ENCODE measurements around the gene AGA. TPM values are rescaled to one million over a fixed set of nuclear protein-coding genes. Genes with fewer than 3 reads are reported as not detected.

Gene AGA
- total and polyA plus RNA-seq, 2 of the 13 experiments (the other 11 are each of a cell fraction or from before 2014, with no cell fraction given): 21.9 to 22.3 TPM

DNA sequence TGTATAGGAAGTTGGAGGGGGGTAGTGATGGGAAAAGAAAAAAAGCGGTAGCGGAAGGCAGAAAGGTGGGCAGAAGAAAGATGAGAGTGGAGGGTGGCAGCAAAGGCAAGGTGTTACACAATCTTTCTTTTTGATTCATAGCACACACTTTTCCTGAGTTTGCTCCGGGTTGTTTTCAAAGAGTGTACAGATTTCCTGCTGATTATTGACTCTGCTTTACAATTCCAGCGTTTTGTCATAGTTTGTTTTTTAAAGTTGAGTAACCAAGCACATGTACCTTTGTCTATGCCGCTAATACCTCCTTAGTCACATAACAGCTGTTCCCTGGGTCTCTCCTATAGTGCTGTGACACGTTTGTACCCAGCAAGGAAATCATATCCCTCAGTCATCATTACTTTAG, 50.3 kb downstream of the AGA start (continued):
- no peak for TF ChIP-seq MEIS2 (CRISPR knock-in tag; IDR thresholded peaks at IDR 0.05)
- peak; percentile 79 for TF ChIP-seq CEBPB (IDR thresholded peaks at IDR 0.05; ENCODE audit: borderline replicate concordance, low read depth, low read length)
- TF ChIP-seq ZNF616 (CRISPR knock-in tag; IDR thresholded peaks at IDR 0.05; ENCODE audit: low read depth): no peak
- no peak for TF ChIP-seq SP4 (CRISPR knock-in tag; IDR thresholded peaks at IDR 0.05)
- peak; percentile 23; the same call in 1 of the 2 replicates for TF ChIP-seq GABPB1 (CRISPR knock-in tag; IDR thresholded peaks at IDR 0.05)
- TF ChIP-seq, protein P1, sequence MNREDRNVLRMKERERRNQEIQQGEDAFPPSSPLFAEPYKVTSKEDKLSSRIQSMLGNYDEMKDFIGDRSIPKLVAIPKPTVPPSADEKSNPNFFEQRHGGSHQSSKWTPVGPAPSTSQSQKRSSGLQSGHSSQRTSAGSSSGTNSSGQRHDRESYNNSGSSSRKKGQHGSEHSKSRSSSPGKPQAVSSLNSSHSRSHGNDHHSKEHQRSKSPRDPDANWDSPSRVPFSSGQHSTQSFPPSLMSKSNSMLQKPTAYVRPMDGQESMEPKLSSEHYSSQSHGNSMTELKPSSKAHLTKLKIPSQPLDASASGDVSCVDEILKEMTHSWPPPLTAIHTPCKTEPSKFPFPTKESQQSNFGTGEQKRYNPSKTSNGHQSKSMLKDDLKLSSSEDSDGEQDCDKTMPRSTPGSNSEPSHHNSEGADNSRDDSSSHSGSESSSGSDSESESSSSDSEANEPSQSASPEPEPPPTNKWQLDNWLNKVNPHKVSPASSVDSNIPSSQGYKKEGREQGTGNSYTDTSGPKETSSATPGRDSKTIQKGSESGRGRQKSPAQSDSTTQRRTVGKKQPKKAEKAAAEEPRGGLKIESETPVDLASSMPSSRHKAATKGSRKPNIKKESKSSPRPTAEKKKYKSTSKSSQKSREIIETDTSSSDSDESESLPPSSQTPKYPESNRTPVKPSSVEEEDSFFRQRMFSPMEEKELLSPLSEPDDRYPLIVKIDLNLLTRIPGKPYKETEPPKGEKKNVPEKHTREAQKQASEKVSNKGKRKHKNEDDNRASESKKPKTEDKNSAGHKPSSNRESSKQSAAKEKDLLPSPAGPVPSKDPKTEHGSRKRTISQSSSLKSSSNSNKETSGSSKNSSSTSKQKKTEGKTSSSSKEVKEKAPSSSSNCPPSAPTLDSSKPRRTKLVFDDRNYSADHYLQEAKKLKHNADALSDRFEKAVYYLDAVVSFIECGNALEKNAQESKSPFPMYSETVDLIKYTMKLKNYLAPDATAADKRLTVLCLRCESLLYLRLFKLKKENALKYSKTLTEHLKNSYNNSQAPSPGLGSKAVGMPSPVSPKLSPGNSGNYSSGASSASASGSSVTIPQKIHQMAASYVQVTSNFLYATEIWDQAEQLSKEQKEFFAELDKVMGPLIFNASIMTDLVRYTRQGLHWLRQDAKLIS (CRISPR knock-in tag; IDR thresholded peaks at IDR 0.05): no peak
- TF ChIP-seq ZMYM4 (CRISPR knock-in tag; IDR thresholded peaks at IDR 0.05): no peak
- TF ChIP-seq, protein P2, sequence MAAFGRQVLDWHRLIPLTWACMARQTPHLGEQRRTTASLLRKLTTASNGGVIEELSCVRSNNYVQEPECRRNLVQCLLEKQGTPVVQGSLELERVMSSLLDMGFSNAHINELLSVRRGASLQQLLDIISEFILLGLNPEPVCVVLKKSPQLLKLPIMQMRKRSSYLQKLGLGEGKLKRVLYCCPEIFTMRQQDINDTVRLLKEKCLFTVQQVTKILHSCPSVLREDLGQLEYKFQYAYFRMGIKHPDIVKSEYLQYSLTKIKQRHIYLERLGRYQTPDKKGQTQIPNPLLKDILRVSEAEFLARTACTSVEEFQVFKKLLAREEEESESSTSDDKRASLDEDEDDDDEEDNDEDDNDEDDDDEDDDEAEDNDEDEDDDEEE (CRISPR knock-in tag; IDR thresholded peaks at IDR 0.05): no peak
- no peak for TF ChIP-seq ZNF777 (CRISPR knock-in tag; IDR thresholded peaks at IDR 0.05)
- no peak for TF ChIP-seq SIX1 (CRISPR knock-in tag; IDR thresholded peaks at IDR 0.05; ENCODE audit: borderline replicate concordance)
- TF ChIP-seq, protein P3, sequence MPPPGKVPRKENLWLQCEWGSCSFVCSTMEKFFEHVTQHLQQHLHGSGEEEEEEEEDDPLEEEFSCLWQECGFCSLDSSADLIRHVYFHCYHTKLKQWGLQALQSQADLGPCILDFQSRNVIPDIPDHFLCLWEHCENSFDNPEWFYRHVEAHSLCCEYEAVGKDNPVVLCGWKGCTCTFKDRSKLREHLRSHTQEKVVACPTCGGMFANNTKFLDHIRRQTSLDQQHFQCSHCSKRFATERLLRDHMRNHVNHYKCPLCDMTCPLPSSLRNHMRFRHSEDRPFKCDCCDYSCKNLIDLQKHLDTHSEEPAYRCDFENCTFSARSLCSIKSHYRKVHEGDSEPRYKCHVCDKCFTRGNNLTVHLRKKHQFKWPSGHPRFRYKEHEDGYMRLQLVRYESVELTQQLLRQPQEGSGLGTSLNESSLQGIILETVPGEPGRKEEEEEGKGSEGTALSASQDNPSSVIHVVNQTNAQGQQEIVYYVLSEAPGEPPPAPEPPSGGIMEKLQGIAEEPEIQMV (CRISPR knock-in tag; IDR thresholded peaks at IDR 0.05; ENCODE audit: low read depth): no peak
- peak; percentile 52; the same call in 1 of the 2 replicates for TF ChIP-seq RXRB (CRISPR knock-in tag; IDR thresholded peaks at IDR 0.05; ENCODE audit: borderline replicate concordance)
- no peak for TF ChIP-seq GZF1 (CRISPR knock-in tag; IDR thresholded peaks at IDR 0.05)
- TF ChIP-seq, protein P4, sequence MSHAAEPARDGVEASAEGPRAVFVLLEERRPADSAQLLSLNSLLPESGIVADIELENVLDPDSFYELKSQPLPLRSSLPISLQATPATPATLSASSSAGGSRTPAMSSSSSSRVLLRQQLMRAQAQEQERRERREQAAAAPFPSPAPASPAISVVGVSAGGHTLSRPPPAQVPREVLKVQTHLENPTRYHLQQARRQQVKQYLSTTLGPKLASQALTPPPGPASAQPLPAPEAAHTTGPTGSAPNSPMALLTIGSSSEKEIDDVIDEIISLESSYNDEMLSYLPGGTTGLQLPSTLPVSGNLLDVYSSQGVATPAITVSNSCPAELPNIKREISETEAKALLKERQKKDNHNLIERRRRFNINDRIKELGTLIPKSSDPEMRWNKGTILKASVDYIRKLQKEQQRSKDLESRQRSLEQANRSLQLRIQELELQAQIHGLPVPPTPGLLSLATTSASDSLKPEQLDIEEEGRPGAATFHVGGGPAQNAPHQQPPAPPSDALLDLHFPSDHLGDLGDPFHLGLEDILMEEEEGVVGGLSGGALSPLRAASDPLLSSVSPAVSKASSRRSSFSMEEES (CRISPR knock-in tag; IDR thresholded peaks at IDR 0.05): peak; percentile 64
- TF ChIP-seq, protein P5, sequence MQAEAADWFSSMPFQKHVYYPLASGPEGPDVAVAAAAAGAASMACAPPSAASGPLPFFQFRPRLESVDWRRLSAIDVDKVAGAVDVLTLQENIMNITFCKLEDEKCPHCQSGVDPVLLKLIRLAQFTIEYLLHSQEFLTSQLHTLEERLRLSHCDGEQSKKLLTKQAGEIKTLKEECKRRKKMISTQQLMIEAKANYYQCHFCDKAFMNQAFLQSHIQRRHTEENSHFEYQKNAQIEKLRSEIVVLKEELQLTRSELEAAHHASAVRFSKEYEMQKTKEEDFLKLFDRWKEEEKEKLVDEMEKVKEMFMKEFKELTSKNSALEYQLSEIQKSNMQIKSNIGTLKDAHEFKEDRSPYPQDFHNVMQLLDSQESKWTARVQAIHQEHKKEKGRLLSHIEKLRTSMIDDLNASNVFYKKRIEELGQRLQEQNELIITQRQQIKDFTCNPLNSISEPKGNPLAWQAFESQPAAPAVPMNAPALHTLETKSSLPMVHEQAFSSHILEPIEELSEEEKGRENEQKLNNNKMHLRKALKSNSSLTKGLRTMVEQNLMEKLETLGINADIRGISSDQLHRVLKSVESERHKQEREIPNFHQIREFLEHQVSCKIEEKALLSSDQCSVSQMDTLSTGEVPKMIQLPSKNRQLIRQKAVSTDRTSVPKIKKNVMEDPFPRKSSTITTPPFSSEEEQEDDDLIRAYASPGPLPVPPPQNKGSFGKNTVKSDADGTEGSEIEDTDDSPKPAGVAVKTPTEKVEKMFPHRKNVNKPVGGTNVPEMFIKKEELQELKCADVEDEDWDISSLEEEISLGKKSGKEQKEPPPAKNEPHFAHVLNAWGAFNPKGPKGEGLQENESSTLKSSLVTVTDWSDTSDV (CRISPR knock-in tag; IDR thresholded peaks at IDR 0.05): no peak
- no peak for TF ChIP-seq SRSF4 (IDR thresholded peaks at IDR 0.05; ENCODE audit: low read depth, low read length, poor library complexity, severe bottlenecking)
- TF ChIP-seq SAP130 (CRISPR knock-in tag; IDR thresholded peaks at IDR 0.05; ENCODE audit: low read depth): peak; percentile 38
- no peak for TF ChIP-seq NFE2 (CRISPR knock-in tag; IDR thresholded peaks at IDR 0.05)
- no peak for TF ChIP-seq ZNF761 (CRISPR knock-in tag; conservative IDR thresholded peaks at IDR 0.05)

All from HepG2 (cell line).